ENCODE results near the gene EEPD1.
"Not testable (repeated sequence)": the region's sequence is repeated elsewhere in the genome, so short reads cannot be mapped to it uniquely, and the experiment has no call there.

The EEPD1 gene

DNA sequence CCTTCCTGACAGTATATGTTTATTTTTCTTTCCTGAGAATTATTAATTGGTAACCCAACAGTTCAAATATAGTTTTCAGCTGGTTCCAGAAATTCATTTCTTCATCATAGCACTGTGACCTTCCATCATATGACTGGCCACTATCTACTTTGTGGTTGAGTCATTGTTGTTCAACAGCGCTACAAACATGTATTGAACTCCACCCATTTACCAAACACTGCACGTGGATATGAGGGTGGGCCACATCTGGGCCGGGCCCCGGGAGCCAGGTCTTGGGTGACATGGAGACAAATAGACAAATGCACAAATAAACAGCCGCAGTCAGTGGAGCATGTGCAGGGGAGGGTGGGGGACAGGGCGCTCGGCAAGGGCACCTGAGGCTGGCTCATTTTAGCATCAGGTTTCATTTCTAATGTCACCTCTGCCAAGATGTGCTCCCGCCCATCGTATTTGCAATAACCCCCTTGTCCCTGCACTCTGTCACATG, 24.0 kb upstream of the EEPD1 start:
- DNase-seq = no peak

DNA sequence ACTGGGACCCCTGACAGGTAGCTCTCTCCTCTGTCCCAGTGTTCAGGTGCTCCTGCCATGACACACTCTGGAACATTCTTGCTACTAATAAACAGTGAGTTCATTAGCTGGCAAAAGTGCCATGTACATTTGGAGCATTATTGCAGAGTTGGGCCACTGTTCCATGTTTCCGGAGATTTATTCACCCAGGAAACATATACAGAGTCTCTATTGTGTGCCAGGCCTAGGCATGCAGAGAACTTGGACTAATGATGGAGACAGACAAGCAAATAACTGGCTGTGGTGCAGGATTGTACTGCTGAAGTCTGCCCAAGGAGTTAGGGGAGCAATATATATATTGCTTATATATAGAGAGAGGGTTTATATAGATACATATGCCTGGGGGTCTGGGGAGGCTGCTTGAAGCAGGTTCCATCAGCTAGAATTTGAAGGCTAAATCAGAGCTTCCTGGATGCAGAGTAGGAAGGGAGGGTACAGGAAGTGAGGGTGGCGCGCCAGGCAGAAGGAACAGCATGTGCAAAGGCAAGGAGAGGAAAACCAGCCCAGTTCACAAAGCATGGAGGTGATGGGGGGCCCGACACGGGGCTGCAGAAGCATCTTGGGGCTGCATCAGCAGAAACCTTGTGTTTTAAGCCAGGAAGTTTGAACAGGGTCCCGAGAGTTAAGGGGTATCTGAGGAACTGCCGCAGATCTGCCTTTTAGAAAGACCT, 22.7 kb upstream of the EEPD1 start:
- no peak for DNase-seq

DNA sequence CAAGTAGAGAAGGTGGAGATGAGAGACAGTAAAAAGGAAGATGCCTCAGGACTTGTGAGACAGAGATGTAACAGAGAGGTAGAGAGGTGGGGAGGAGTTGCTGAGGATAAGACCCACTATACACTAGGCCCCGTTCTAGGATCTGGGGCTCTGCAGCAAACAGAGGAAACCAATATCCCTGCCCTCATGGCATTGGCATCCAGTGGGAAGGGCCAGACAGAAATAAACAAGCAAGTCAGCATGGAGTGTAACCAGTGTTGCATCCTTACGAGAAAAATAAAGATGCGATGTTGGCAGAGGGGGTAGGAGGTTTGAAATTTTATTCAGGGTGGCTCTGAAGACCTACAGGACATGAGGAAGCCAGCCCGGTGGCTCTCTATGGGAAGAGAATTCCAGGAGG, 22.0 kb upstream of the EEPD1 start:
- no peak for DNase-seq

DNA sequence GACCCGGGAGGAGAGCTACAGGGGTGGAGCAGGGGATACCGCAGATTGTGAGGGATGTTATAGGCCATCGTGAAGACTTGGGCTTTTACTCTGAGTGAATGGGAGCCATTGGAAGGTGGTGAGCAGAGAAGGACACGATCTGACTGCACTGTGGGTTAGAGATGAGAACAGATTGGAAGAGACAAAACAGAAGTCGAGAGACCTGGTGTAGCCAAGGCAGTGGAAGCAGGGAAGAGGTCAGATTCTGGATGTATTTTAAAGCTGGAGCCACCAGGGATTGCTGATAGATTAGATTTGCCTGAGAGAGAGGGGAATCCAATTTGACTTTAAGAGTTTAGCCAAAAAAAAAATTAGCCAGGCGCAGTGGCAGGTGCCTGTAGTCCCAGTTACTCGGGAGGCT, 21.6 kb upstream of the EEPD1 start:
- DNase-seq = no peak

DNA sequence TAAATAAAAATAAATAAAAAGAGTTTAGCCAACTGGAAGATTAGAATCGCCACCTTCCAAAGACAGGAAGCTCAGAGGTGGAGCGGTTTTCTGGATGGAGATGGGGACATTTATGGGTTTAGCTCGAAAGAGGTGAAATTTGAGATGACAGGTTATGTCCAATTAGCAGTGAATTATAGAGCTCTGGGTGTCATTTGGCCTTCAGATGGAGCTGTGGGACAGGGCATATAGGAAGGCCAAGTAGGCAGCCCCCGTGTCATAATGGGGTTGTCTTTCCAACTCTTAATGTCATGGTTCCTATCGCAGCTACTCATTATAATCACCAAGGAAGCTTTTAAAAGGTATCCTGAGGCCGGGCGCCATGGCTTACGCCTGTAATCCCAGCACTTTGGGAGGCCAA, 21.0 kb upstream of the EEPD1 start:
- no peak for DNase-seq

DNA sequence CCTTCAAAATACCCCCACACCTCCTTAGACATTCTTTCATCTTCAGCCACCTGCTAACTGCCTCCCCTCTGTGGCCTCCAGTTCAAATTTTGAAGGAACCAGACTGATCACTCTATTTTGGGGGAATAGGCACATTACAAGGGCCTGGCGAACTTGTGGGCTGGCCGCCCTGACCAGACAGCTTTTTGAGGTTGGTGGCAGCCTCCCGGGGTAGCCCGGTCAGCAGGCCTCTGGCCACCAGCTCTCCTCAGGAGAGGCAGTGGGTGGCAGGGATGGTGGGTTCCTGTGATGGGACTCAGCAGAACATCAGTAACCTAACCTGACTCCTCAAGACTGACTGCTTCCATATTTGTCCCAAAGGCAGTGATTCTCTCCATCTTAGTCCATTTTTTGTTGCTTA, 17.4 kb upstream of the EEPD1 start:
- DNase-seq = no peak

DNA sequence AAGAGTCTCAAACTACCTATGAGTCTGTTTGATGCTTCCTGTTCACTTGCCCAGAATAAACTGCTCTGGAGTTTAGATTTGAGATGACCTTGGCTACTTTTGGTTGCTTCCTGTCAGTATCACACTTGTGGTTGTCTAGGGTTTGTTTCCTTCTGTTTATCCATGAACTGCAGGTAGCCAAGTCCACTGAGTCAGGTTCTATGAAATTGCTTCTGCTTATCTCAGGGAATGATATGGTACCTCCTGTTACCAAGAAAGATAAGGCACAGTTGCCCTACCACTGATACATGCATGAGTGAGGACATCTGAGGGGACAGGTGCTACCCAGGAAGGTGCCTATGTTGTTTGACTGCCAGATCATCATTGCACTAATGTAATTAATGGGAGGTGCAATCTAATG, 15.8 kb upstream of the EEPD1 start:
- no peak for DNase-seq

DNA sequence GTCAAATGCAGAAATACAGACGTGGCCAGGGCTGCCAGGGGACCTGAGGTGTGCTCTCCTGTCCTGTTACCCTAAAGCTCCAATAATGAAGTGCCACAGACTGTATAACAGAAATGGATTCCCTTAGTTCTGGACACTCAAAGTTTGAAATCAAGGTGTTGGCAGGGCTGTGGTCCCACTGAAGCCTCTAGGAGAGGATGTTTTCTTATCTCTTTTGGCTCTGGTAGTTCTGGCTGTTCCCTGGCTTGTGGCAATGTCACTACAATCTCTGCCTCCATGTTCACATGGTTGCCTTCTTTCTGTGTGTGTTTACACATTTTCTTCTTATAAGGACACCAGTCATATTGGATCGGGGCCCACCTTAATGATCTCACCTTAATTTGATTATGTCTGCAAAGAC, 15.3 kb upstream of the EEPD1 start:
- no peak for DNase-seq

DNA sequence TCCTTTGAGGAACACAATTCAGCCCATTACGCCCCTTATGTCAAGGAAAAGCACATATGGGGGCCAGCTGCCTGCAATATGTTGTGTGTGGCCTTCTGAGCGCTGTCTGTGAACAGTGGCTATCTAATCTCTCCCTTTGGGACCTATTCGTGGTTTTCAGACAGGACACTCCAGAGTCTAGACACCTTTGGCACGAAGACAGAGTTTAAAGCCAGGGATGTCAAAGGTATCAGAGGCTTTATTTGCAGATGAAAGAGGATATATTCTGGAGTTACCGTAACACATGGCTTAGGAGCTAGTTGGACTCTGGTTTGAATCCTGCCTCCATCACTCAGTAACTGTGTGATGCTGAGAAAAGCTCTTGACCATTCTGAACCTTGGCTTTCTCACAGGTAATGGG, 14.8 kb upstream of the EEPD1 start:
- DNase-seq = no peak

DNA sequence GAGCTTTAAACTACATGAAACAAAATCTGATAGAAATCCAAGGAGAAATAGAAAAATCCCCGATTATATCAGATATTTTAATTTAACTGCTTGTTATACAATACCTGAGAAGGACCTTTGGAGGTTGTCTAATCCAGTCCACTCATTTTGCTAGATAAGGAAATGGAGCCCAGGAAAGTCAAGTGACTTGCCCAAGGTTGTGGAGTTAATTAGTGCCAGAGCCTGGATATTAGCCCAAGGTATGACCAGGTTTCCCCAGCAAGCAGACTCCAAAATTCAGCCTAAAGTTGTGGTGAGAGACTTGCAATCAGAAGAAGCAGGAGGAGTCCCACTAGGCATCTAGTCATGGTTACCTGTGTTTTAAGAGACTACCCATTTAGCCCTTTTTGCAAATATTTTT, 11.7 kb upstream of the EEPD1 start:
- no peak for DNase-seq

DNA sequence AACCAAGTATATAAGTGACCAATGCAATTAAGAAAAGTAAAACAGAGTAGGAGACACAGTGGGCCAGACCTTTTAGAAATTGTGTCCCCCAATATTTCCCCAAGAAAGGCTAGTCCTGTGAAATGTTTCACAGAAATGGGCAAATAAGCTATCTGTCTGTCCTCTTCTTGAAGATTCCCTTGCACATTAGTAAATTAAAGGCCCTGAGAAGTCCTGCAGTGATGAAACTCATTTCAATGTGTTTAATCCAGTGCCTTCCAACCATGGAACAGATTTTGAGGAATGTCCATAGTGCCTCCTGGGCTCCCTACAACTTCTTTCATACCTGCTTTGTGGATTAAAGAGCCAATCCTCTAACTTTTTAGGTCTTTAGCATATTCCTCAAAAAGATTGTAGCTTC, 11.2 kb upstream of the EEPD1 start:
- no peak for DNase-seq

DNA sequence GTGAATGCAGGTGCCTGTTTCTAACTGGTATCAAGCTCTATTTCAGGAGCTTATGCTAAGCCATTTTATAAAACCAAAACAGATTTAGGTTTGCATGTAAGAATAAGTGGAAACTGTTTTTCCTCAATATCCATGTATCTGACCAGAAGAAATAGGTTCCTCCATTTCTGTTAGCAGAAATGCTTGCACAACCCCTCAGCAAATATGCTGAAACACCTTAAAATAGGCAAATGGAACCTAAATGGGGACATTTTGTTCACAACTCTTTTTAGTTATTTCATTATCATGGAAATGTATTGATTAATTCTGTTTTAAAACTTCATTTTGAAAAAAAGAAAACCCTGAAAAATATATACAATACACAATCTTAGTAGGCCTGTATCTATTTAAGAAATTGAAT, 8.9 kb upstream of the EEPD1 start:
- no peak for DNase-seq

DNA sequence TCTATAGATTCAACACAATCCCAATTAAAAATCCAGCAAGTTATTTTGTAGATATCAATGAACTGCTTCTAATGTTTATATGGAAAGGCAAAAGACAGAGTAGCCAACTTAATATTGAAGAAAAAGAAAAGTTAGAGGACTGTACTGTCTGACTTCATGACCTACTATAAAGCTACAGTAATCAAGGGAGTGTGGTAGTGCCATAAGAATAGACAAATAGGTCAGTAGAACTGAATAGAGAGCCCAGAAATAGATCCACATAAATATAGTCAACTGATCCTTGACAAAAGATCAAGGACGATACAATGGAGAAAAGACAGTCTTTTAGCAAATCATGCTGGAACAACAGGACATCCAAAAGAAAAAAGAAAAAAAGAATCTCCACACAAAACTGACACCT, 7.4 kb upstream of the EEPD1 start:
- no peak for DNase-seq

DNA sequence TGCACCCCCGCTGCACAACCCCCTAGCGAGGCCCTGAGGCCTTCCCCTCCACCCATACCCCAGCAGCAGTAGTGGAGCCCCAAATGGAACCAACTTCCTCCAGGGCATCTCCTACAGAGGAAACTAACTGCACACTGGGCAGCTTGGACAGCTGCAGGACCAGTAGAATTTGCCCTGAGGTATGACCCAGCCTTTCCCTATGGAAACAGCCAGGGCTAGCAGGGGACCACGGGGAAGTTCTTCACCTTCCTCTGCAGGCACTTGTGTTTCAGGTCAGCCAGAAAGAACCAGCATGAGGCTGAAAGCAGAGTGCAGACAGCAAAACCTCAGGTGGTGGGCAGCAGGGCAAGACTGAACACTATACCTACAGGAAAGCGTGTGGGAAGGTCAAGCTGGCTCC, 5.7 kb upstream of the EEPD1 start:
- DNase-seq = no peak

DNA sequence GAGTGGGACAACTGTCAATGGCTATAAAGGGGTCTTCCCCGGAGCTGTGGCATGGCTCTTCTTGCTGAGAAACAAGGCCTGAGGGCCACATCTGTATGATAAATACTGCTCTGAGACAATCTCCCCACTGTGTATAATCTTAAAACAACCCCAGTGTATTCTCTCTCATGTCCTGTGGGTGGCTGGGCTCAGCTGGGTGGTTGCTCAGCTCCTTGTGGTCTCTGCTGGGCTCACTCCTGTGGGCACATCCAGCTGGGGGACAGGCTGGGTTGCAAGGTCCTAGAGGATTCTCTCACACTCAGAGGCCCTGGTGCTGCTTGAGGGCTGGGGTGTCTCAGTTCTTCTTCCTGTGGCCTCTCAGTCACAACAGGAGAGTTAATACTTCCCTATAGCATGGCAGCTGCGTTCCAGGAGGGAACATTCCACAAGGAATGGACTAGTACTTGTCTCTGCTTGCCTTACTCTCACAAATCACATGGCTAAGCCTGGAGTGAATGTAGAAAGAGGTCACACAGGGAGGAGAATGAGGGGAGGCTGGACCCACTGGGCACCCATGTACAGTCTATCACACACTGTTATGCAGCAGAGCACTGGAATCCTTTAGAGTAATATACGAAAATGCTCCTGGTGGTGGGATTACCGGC, 4.5 kb upstream of the EEPD1 start:
- no peak for DNase-seq

DNA sequence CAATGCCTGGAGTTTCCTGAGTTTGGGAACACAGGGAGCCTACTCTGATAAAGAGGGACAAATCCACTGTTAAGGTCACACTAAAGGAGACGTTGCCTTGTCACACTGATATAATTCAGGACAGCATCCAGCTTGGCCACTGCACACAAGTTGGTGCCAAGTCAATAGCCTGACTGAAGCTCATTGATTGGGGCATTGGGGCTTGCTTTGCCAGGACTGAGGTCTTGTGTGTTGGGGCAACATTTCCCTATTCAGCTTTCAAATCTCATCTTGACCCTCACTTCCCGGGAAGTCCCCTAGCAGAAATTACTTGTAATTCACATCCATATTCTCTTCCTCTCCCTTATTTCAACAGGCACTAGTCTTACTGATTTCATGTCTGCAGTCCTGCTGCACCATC, 3.8 kb upstream of the EEPD1 start:
- DNase-seq = not testable (repeated sequence)

DNA sequence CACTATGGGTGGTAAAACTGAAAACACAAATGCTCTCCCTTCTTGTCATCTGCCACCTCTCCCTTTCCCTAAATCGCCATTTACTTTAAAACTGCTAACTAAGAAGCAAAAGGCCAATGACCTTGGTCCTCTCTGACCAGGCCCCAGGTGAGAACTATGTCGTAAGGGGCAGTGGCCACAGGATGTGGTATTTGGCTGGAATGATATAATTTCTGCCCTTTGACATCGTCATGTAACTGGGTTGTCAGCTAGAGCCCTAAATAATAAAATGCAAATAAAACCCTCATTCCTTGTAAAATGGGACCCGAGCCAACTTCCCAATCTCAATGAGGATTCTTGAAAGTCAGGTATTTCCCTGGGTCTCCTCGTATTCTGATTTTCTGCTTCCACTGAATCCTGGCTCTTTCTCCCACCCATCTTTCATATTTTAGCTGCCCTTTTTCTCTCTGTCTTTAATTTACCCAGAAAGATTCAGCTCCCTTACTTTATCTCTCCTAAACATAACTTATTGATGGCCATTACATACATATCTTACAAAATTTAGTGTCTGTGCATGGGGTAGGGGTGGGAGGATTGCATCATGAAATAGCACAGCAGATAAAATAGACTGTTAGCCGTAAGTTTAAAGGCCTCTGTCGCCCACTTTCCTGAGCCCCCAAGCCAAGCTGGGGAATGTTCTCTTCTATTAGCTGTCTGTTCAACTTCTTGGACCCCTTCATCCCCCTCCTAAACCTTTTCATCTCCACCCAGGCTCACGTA, 3.2 kb upstream of the EEPD1 start:
- DNase-seq = no peak

DNA sequence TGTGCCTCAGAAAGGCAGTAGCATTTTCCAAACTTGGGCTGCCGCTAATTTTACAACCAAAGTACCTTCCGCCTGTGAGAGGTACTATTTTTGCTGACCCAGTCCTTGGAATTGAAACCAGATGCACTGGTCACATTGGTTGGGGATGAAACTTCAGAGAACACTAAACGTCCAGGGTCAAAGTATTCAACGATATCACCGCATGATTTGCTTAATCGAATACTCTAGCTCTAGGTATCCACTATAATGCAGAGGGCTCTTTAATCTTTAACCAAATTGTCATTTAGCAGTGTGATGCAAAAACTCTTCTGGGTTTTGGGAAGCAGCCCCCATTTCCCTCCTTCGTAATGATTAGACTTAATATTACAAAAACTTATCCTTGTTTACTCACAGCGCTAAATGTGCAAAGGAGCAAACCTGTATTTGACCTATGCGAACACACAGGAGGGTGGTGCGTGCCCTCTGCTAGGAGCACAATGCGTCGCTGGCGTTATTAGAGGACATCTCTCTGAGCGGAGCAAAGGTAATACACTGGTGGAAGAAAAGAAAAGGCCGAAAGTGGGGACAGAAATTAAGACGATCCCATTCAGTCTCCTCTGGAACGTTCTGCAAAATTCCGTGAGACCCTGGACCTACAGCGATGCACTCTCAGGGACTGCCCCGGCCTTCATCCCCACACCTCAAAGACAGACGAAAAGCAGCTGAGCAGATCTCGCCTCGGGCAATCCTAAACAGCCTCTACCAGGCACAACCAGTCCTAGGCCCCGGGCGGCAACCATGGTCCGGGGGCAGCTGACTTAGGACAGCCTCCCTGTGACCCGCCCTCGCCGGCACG, 916 bp upstream of the EEPD1 start:
- DNase-seq = no peak

DNA sequence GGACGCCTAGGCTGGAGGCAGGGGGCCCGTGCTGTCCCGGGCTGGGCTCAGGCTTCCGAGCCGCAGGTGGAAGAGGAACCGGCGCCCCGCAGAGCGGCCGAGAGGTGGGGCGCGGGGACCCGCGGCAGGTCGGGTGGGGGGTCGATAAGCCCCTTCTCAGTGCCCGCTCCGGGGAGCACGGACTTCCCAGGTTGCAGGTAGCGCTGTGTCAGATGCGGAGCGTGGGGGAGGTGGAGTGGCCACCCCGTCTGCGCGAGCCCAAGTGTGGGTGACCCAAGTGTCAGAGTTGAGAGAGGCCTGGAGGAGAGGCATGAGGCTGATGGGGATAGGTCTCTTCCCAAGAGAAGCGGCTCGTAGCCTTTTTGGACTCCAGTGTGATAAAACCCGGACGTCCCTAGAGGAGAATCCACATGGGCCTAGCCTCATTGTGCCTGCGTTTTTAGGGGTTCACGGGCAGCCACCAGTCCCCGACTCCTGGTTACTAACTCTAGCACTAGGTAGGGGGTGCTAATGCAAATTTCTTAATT, 580 bp downstream of the EEPD1 start:
- DNase-seq = peak; percentile 18

DNA sequence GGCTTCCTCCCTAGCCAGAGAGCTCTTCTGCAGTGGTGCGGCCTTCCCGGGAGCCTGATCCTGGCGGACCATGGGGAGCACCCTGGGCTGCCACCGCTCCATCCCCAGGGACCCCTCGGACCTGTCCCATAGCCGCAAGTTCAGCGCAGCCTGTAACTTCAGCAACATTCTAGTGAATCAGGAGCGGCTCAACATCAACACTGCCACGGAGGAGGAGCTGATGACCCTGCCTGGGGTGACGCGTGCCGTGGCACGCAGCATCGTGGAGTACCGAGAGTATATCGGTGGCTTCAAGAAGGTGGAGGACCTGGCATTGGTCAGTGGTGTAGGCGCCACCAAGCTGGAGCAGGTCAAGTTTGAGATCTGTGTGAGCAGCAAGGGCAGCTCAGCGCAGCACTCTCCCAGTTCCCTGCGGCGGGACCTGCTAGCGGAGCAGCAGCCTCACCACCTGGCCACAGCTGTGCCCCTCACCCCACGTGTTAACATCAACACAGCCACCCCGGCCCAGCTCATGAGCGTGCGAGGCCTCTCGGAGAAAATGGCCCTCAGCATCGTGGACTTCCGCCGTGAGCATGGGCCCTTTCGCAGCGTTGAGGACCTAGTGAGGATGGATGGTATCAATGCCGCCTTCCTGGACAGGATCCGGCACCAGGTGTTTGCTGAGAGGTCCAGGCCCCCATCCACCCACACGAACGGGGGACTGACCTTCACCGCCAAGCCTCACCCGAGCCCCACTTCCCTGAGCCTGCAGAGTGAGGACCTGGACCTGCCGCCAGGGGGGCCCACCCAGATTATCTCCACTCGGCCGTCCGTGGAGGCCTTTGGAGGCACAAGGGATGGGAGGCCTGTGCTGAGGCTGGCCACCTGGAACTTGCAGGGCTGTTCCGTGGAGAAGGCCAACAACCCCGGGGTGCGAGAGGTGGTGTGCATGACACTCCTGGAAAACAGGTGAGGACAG, 1.5 kb downstream of the EEPD1 start:
- no peak for DNase-seq

DNA sequence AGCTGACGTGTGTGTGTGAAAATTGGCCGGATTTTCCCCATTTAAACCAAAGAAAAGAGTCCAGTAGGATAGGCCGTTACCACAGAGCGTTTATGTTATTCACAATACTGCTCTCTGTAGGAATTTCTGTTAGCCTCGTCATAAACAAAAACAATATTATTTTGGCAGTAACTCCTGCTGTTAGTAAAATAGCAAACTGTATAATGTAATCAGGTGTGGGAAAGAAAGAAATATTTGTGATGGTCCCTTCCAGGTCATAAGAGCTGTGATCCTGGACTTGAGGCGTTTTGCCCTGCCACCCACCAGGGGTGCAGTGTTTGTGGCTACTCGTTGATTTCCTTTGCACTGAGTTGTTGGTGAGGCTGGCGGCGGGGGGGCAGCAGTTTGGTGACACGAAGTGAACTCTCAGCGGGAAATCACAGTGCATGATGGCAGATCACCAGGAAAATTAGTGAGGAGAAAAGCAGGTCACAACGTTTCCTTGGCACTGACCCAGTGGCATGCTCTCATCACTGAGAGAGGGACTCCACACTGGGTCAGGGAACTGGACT, 2.8 kb downstream of the EEPD1 start:
- no peak for DNase-seq

Data from CD4-positive, alpha-beta T cell treated with Interleukin-15 for 1 hour (primary cell).